CD4-positive, alpha-beta T cell treated with Interleukin-15 for 1 hour (primary cell): ENCODE data around the gene RASSF5.
A peak's percentile ranks its signal among the peaks of the same experiment; 100 is the strongest.

Source experiments
- DNase-seq: peaks from one replicate; pipeline ENCODE4 v3.0.0-alpha.2; 2020

RASSF5 gene

GRCh38 chr1:206518206-206518605 lies 10.9 kb downstream of the RASSF5 start:
- no peak for DNase-seq

GRCh38 chr1:206518743-206519142 lies 11.4 kb downstream of the RASSF5 start:
- no peak for DNase-seq

- DNase-seq = no peak
These were observed 13.8 kb downstream of the RASSF5 start for GRCh38 chr1:206521127-206521526.

- no peak for DNase-seq
These were observed 14.5 kb downstream of the RASSF5 start for GRCh38 chr1:206521694-206522402.

- DNase-seq = no peak
These were observed 17.5 kb downstream of the RASSF5 start for GRCh38 chr1:206524739-206525364.

GRCh38 chr1:206526064-206526911 lies 19.0 kb downstream of the RASSF5 start:
- DNase-seq = no peak

GRCh38 chr1:206529425-206529824 lies 22.1 kb downstream of the RASSF5 start:
- DNase-seq = no peak

- DNase-seq = no peak
These were observed 25.0 kb downstream of the RASSF5 start for GRCh38 chr1:206532368-206532767.

- no peak for DNase-seq
These were observed 27.2 kb downstream of the RASSF5 start for GRCh38 chr1:206534552-206534951.

GRCh38 chr1:206535853-206536188 lies 28.5 kb downstream of the RASSF5 start:
- no peak for DNase-seq

- DNase-seq = no peak
These were observed 29.8 kb downstream of the RASSF5 start for GRCh38 chr1:206537141-206537540.

- DNase-seq = no peak
These were observed 30.9 kb downstream of the RASSF5 start for GRCh38 chr1:206538086-206538770.

- DNase-seq = no peak
These were observed 31.7 kb downstream of the RASSF5 start for GRCh38 chr1:206538901-206539640.

- DNase-seq = no peak
These were observed 32.9 kb downstream of the RASSF5 start for GRCh38 chr1:206540044-206540780.

- DNase-seq = no peak
These were observed 34.0 kb downstream of the RASSF5 start for GRCh38 chr1:206541236-206541833.

- peak; percentile 74 for DNase-seq
These were observed 37.4 kb downstream of the RASSF5 start for GRCh38 chr1:206544562-206545257.

GRCh38 chr1:206545351-206545750 lies 38.0 kb downstream of the RASSF5 start:
- DNase-seq = no peak

GRCh38 chr1:206547104-206547503 lies 39.8 kb downstream of the RASSF5 start:
- DNase-seq = no peak

- DNase-seq = no peak
These were observed 43.1 kb downstream of the RASSF5 start for GRCh38 chr1:206550446-206550845.

GRCh38 chr1:206551296-206551985 lies 44.1 kb downstream of the RASSF5 start:
- no peak for DNase-seq
